Erythroblast (primary cell): ENCODE results near the gene PFDN6.

Source experiments
- GATA1 ChIP-seq: IDR thresholded peaks from 2 replicates; pipeline ENCODE4 v1.6.1; 2011; ENCODE audit warnings: low read depth, mild to moderate bottlenecking, control low read depth, low read length, moderate library complexity
- POLR2A ChIP-seq: IDR thresholded peaks from 2 replicates; pipeline ENCODE4 v1.6.1; 2011; ENCODE audit warnings: mild to moderate bottlenecking, low read length

GRCh38 chr6:33295621-33296369 lies 6.4 kb downstream of the PFDN6 start:
- TF ChIP-seq POLR2A (no peak), GATA1 (no peak)
